Right ventricle myocardium superior (tissue), 1 donor: ENCODE data around the gene PRDX6. TPM values are rescaled to one million over a fixed set of nuclear protein-coding genes. Genes with fewer than 3 reads are reported as not detected.
"Not testable (repeated sequence)": the region's sequence is repeated elsewhere in the genome, so short reads cannot be mapped to it uniquely, and the experiment has no call there.

Experiments used
- ATAC-seq: fragments of 200-7000 bp; cut with Tn5 transposase; one replicate; pipeline ENCODE4 v1.9.1; 2020; ENCODE audit warnings: mild to moderate bottlenecking; ENCODE audit not compliant: poor library complexity
- DNase-seq: peaks from one replicate; pipeline ENCODE4 v3.0.0-alpha.2; 2020
- intact Hi-C: fragments of 100-400 bp; cut with DNase I; formaldehyde crosslinking; loops from one replicate; pipeline ENCODE4 v1.11.2; 2022
- total RNA-seq: library from RNA; stranded (reverse); fragmentation: NEBNext Ultra II Directional; extraction: Animal tissue kit (Norgen Biotek cat#: 25700); gene quantifications from one replicate; pipeline ENCODE4 v1.2.1, GENCODE V29; 2021
- donor health status: DM: no; HTN: yes; CAD: no; lungs with severe emphysema.

PRDX6 gene
- total RNA-seq, 1 donor from 2014 or later: 539 TPM

- ATAC-seq (no peak), DNase-seq (no peak)
- intact Hi-C loops: no loop called here
Observed at GRCh38 chr1:173485401-173485800, 8.3 kb downstream of the PRDX6 start.

DNA sequence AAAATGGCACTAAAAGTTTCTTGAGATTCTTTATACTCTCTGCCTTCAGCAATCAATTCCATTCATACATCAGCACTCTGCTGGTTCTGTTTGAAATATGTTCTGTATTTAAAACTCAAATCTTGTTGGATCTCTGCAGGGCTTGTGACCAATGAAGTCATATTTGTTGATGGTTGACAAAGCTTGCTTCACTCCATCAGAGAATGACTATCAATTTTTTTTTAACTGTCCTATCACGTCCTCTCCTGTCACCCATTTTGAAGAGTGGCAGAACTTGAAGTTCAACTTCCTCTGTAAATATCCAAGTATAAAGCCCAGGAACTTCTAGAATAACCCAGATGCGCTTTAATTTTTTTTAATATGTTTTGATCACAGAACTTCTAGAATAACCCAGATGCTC is 10.9 kb downstream of the PRDX6 start:
- ATAC-seq: no peak
- intact Hi-C loops: no loop called here
- no peak for DNase-seq

DNA sequence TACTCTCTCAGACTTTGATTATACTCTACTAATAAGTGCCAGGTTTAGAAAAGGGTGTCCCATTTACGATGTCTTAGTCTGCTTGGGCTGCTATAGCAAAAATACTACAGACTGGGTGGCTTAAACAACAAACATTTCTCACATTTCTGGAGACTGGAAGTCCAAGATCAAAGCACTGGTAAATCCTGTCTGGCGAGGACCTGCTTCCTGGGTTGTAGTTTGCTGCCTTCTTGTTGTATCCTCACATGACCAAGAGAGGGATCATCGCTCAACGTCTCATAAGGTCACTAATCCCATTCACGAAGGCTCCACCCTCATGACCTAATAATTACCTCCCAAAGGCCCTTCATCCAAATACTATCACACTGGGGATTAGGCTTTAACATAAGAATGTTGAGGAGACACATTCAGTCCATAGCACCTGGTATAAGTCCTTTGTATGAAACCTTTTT is 12.0 kb downstream of the PRDX6 start:
- ATAC-seq: peak; percentile 16
- DNase-seq: no peak
- intact Hi-C loops: no loop called here

- no peak for ATAC-seq
- intact Hi-C loops: no loop called here
- DNase-seq: no peak
Observed at GRCh38 chr1:173489929-173490328, 12.8 kb downstream of the PRDX6 start.

DNA sequence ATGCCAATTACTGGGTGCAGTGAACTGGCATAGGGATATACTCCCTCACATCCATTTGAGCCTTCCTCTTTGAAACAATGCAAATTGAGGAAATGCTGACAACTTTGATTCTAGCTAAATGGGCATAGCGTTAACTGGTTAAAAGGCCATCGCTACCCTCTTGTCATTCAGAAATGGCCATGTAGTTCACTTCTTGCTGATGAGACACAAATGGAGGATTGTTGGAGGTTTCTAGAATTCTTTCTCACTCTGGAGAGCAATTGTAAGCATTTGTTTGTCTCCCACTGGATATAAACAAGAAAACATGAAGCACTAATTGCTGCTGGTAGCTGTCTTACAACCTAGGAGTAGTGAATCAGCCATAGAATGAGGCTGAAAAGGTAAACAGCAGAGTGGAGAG is 14.4 kb downstream of the PRDX6 start:
- no peak for ATAC-seq
- intact Hi-C loops: no loop called here
- DNase-seq: no peak

DNA sequence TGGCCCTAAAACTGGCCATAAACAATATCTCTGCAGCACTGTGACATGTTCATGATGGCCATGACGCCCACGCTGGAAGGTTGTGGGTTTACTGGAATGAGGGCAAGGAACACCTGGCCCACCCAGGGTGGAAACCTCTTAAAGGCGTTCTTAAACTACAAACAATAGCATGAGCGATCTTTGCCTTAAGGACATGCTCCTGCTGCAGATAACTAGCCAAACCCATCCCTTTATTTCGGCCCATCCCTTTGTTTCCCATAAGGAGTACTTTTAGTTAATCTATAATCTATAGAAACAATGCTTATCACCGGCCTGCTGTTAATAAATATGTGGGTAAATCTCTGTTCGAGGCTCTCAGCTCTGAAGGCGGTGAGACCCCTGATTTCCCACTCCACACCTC is 16.0 kb downstream of the PRDX6 start:
- DNase-seq, intact Hi-C loops, ATAC-seq: not testable (repeated sequence)

DNA sequence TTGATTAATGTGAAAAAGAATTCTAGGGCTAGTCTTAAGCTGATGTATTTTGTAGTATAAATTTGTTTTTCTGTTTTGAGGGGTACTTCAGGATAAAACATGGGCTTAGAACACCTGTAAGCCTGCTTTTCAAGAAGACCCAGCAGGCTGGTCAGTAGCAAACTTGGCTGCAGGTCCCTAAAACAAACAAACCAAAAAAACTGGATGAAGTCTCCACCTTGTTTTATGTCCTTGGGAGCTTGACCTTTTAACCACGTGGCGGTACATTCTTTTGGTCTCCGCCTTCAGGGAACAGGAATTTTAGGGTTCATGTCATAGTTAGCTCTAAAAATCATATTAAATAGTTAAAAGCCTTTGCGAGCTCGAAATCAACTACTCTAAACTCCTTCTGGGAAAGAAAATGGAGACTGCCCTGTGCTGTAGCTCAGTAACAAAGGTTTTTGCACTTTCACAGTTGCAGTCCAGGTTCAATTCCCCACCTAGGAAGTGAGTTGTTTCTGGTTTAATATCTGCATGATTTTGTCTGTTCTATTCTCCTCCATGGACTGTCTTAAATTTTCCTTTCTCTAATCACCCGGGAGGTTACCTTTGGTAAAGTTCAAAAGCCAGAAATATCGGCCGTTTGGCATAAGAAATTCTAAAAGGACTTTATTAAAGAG is 18.6 kb downstream of the PRDX6 start:
- ATAC-seq (no peak), DNase-seq (no peak)
- intact Hi-C loops: no loop called here

DNA sequence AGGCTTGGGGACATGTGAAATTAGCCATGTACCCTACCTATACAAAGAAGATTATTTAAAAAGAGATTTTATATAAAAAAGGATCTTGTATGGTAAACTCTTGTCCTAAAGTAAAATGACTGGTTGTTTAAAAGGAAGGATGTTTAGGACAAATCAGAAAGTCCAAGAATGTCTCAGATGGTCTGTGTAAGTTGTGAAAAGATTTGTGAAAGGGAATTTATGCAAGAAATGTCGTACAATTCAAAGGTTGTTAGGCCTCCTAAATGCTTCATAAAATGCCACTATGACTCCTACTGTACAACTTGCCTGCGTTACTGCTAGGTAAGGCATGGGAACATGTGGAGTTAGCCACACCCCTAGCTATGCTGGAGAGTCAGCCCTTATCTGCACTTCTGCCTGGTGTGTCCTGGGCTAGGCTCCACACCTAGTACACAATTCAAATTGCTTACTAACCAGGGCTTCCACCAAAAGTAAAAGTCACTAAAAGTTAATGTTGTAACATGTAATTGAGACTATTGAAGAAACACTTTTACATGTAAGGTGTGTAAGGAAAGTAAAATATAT is 19.7 kb downstream of the PRDX6 start:
- no peak for ATAC-seq
- intact Hi-C loops: no loop called here
- no peak for DNase-seq

GRCh38 chr1:173499729-173500128 is 22.6 kb downstream of the PRDX6 start:
- intact Hi-C loops: no loop called here
- DNase-seq (no peak), ATAC-seq (no peak)

- intact Hi-C loops: no loop called here
- DNase-seq (no peak), ATAC-seq (no peak)
Observed at GRCh38 chr1:173502104-173502503, 25.0 kb downstream of the PRDX6 start.

- intact Hi-C loops: no loop called here
- ATAC-seq: no peak
Observed at GRCh38 chr1:173503391-173503790, 26.3 kb downstream of the PRDX6 start.

DNA sequence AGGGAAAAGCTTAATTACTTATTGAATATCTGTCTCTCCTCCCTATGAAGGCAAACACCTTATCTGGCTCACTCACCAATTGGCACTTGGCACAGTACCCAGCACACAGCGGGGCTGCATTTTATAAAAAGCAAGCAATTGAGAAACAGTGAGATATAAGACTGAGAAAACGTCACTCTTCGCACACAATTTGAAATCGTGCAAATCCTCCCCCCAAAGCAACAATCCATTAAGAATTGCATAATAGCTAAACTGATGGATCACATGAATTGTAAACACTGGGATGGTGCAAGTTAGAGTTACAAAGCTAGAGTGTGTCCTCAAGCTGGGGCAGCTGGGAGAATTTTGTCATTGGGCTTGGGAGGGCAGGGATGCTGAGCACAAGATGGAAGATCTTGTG is 27.1 kb downstream of the PRDX6 start:
- ATAC-seq: no peak
- intact Hi-C loops: no loop called here
- no peak for DNase-seq

More at GRCh38 chr1:173503391-173503790, 26.3 kb downstream of the PRDX6 start:
- DNase-seq: no peak

DNA sequence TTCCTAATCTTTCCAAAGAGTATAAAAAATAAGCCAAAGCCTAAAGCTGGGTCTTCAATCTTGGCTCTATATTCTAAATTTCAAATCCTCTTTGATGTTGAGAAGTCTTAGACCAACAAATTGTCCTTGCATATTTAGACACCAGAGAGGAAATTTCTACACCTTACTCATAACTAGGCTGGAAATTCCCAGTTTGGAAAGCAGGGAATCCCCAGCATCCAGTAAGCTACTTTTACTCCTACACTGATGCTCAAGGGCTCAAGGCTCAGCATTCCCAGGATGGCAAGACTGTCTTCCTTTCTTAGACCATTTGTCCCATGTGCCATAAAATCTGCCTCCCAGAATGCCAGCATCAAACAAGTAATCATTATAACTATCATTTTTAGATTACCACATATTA is 28.3 kb downstream of the PRDX6 start:
- DNase-seq (no peak), ATAC-seq (no peak)
- intact Hi-C loops: no loop called here

GRCh38 chr1:173506437-173506836 is 29.3 kb downstream of the PRDX6 start:
- ATAC-seq (no peak), DNase-seq (no peak)
- intact Hi-C loops: no loop called here

- intact Hi-C loops: no loop called here
- ATAC-seq (no peak), DNase-seq (no peak)
Observed at GRCh38 chr1:173507205-173507846, 30.2 kb downstream of the PRDX6 start.

GRCh38 chr1:173507847-173508209 is 30.7 kb downstream of the PRDX6 start:
- intact Hi-C loops: no loop called here
- DNase-seq (no peak), ATAC-seq (no peak)

GRCh38 chr1:173508541-173508940 is 31.4 kb downstream of the PRDX6 start:
- ATAC-seq (no peak), DNase-seq (no peak)
- intact Hi-C loops: no loop called here

- intact Hi-C loops: no loop called here
- ATAC-seq (no peak), DNase-seq (no peak)
Observed at GRCh38 chr1:173509797-173510196, 32.7 kb downstream of the PRDX6 start.

DNA sequence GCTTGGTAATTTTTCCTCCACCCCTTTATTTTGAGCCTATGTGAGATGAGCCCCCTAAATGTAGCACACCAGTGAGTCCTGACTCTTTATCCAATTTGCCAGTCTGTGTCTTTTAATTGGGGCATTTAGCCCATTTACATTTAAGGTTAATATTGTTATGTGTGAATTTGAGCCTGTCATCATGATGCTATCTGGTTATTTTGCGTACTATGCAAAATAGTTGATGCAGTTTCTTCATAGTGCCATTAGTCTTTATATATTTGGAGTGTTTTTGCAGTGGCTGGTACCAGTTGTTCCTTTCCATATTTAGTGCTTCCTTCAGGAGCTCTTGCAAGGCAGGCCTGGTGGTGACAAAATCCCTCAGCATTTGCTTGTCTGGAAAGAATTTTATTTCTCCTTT is 37.4 kb downstream of the PRDX6 start:
- not testable (repeated sequence) for DNase-seq

GRCh38 chr1:173520799-173521198 is 43.7 kb downstream of the PRDX6 start:
- ATAC-seq (no peak), DNase-seq (no peak)
- intact Hi-C loops: no loop called here

More for the DNA sequence above, 37.4 kb downstream of the PRDX6 start:
- ATAC-seq, intact Hi-C loops: not testable (repeated sequence)
